ENCODE data around the gene MED29.

Gene MED29

GRCh38 chr19:39428283-39429112 lies 37.3 kb downstream of the MED29 start:
- TF ChIP-seq, protein P1, sequence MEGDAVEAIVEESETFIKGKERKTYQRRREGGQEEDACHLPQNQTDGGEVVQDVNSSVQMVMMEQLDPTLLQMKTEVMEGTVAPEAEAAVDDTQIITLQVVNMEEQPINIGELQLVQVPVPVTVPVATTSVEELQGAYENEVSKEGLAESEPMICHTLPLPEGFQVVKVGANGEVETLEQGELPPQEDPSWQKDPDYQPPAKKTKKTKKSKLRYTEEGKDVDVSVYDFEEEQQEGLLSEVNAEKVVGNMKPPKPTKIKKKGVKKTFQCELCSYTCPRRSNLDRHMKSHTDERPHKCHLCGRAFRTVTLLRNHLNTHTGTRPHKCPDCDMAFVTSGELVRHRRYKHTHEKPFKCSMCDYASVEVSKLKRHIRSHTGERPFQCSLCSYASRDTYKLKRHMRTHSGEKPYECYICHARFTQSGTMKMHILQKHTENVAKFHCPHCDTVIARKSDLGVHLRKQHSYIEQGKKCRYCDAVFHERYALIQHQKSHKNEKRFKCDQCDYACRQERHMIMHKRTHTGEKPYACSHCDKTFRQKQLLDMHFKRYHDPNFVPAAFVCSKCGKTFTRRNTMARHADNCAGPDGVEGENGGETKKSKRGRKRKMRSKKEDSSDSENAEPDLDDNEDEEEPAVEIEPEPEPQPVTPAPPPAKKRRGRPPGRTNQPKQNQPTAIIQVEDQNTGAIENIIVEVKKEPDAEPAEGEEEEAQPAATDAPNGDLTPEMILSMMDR (IDR thresholded peaks at IDR 0.05) = no peak
- H3K9me3 Mint-ChIP-seq = no peaks in the 10 kb centered on the region
- peaks cover 34% of the 10 kb centered on the region for H3K36me3 Mint-ChIP-seq (ENCODE audit: low read depth)
- peak overlapping the region; percentile 48 for H3K4me3 Mint-ChIP-seq
- peaks cover 9% of the 10 kb centered on the region for H3K27me3 Mint-ChIP-seq (ENCODE audit: low read depth, poor library complexity)
- peak overlapping the region; percentile 91 for H3K27ac Mint-ChIP-seq
- H3K4me1 Mint-ChIP-seq = peaks cover 23% of the 10 kb centered on the region
- DNase-seq = peak; percentile 75

- H3K4me1 Mint-ChIP-seq = peaks cover 43% of the 10 kb centered on the region
- no peak for DNase-seq
- H3K27ac Mint-ChIP-seq = peak overlapping the region; percentile 77
- H3K9me3 Mint-ChIP-seq = no peaks in the 10 kb centered on the region
- no peak overlapping the region for H3K4me3 Mint-ChIP-seq
- H3K27me3 Mint-ChIP-seq (ENCODE audit: low read depth, poor library complexity) = peaks cover 7% of the 10 kb centered on the region
- TF ChIP-seq, protein P1 (IDR thresholded peaks at IDR 0.05) = no peak
- H3K36me3 Mint-ChIP-seq (ENCODE audit: low read depth) = peaks cover 39% of the 10 kb centered on the region
Observed at GRCh38 chr19:39430675-39431593, 39.8 kb downstream of the MED29 start.

GRCh38 chr19:39432677-39433025 lies 41.5 kb downstream of the MED29 start:
- H3K27ac Mint-ChIP-seq = no peak overlapping the region
- H3K36me3 Mint-ChIP-seq (ENCODE audit: low read depth) = peaks cover 32% of the 10 kb centered on the region
- no peaks in the 10 kb centered on the region for H3K9me3 Mint-ChIP-seq
- H3K4me1 Mint-ChIP-seq = peaks cover 57% of the 10 kb centered on the region
- DNase-seq = no peak
- TF ChIP-seq, protein P1 (IDR thresholded peaks at IDR 0.05) = no peak
- H3K27me3 Mint-ChIP-seq (ENCODE audit: low read depth, poor library complexity) = peaks cover 11% of the 10 kb centered on the region
- H3K4me3 Mint-ChIP-seq = no peak overlapping the region

GRCh38 chr19:39433480-39434079 lies 42.4 kb downstream of the MED29 start:
- H3K27me3 Mint-ChIP-seq (ENCODE audit: low read depth, poor library complexity) = peaks cover 11% of the 10 kb centered on the region
- peak overlapping the region; percentile 58 for H3K4me3 Mint-ChIP-seq
- peaks cover 56% of the 10 kb centered on the region for H3K4me1 Mint-ChIP-seq
- TF ChIP-seq, protein P1 (IDR thresholded peaks at IDR 0.05) = no peak
- peak overlapping the region; percentile 64 for H3K27ac Mint-ChIP-seq
- no peak for DNase-seq
- peaks cover 32% of the 10 kb centered on the region for H3K36me3 Mint-ChIP-seq (ENCODE audit: low read depth)
- no peaks in the 10 kb centered on the region for H3K9me3 Mint-ChIP-seq

- H3K4me3 Mint-ChIP-seq = peak overlapping the region; percentile 99
- H3K27ac Mint-ChIP-seq = peak overlapping the region; percentile 85
- DNase-seq = no peak
- H3K9me3 Mint-ChIP-seq = no peaks in the 10 kb centered on the region
- peaks cover 8% of the 10 kb centered on the region for H3K27me3 Mint-ChIP-seq (ENCODE audit: low read depth, poor library complexity)
- TF ChIP-seq, protein P1 (IDR thresholded peaks at IDR 0.05) = no peak
- peaks cover 32% of the 10 kb centered on the region for H3K36me3 Mint-ChIP-seq (ENCODE audit: low read depth)
- H3K4me1 Mint-ChIP-seq = peaks cover 52% of the 10 kb centered on the region
Observed at GRCh38 chr19:39434123-39435076, 43.2 kb downstream of the MED29 start.

All from nephron progenitor cell (in vitro differentiated cells).